Measurements from ENCODE around the gene ZNF473. TPM values are rescaled to one million over a fixed set of nuclear protein-coding genes. Genes with fewer than 3 reads are reported as not detected.

The ZNF473 gene
- total RNA-seq, 1 donor from 2014 or later: 16.1 TPM

DNA sequence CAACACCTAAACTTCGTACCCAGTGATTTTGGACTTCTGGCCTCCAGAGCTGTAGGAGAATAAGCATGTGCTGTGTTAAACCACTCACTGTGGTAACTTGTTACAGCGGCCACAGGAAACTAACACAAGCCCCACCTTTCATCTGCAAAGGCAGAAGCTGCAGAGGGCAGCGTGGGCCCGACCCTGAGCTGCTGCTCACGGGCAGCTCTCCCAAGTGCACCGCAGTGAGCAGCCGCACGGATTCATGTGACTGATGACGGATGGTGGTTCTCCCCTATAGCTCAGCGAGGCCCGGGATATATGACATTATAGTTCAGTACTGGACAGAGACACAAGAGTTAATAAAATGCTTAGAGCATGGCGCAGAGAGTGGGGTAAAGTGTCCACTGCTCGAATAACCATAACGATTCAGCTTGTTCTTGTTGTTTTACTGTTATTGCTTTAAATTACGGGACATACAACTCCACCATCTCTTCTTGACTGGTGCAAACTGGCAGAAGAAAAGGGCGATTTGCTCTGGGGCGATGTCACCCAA lies 22.5 kb upstream of the ZNF473 start:
- no peak for DNase-seq (ENCODE audit: low read depth)

DNA sequence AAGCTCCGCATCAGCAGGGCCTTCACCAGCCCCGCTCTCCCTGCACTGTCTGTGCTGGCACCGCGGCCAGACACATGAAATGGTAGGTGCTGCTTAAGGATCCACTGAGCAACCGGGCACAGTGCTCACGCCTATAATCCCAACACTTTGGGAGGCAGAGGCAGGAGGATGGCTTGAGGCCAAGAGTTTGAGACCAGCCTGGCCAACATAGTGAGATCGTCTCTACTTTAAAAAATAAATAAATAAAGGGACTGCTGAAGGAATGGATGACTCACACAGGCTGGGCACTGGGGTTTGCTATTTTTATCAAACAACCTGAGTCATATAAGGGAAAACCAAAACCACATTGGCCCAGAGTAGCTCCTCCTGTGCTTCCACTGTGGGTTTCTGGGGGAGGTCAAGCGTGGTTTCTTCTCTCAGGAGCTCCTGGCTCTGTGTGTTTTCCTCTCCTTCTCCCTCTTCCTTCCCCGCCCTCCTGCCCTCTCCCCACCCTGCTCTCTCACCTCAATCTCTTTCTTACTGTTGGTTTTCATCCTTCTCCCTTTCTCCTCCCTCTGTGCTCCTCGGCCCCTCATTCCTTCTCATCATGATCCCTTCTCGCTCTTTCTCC lies 21.9 kb upstream of the ZNF473 start:
- DNase-seq (ENCODE audit: low read depth): peak; percentile 99

DNA sequence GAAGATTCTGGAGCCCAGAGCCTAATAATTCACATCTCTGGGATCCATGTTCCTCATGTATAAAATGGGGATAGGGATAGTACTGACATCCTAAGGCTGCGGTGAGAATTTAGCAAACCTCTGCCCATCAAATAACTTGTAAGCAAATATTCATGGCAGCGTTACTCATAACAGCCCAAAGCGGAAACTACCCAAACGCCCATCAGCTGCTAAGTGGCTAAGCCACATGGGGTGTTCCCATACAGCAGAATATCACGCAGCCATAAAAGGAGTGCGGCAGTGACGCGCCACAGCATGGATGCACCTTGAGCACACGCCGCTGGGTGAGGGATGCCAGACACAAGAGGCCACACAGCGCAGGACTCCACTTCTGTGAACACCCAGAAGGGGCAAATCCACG lies 20.4 kb upstream of the ZNF473 start:
- no peak for DNase-seq (ENCODE audit: low read depth)

DNA sequence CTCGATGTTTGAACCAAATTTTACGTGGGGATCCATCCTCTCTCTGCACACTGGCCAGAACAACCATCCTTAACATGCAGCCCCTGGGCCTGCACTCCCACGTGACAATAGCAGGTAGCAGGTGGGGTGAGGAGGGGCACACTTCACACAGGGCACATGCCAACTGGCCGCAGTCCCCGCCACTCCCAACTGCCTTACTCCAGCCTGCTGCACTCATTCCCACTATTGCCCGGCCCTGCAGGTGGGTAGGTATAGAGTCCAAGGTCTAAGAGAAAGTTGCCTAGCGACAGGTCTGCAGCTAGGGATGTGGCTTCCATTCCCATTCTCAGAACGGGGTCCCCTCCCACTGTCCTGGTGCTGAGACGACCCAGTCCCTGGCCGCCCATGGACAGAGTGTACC lies 18.6 kb upstream of the ZNF473 start:
- no peak for DNase-seq (ENCODE audit: low read depth)

DNA sequence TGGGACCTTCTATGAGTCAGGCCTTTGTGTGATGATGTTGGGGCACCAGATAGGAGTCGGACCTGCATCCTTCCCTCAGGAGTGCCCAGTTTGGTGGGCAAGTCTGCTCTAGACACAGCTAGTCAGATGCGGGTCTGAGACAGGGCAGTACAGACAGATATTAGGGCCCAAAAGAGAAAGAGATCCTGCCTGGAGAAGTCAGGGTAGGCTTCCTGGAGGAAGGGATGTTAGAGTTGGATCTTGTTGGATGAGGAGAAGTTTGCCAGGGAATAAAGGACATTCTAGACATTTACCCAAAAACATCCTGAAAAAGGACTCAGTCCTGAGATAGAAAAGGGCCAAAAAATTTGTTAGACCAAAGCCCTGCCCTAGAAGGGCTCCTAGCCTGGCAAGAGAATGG lies 17.9 kb upstream of the ZNF473 start:
- no peak for DNase-seq (ENCODE audit: low read depth)

DNA sequence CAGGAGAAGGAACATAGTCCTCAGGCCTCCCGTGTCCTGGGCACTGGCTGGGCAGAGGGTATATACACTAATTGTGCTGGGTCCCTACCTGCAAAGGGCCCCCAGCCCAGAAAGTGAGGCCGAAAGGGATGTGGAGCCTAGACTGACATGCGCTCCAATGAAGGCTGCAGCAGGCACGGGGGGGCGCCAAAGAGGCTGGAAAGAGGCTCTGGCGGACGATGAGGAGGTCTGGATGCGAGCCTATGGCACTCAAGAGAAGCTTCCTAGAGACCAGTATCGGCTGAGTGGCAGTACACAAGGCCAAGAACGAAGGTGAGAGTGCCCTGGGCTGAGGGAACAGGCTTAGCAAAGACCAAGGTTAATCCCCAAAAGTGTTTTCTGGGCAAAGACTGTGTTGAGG lies 17.3 kb upstream of the ZNF473 start:
- DNase-seq (ENCODE audit: low read depth): no peak

DNA sequence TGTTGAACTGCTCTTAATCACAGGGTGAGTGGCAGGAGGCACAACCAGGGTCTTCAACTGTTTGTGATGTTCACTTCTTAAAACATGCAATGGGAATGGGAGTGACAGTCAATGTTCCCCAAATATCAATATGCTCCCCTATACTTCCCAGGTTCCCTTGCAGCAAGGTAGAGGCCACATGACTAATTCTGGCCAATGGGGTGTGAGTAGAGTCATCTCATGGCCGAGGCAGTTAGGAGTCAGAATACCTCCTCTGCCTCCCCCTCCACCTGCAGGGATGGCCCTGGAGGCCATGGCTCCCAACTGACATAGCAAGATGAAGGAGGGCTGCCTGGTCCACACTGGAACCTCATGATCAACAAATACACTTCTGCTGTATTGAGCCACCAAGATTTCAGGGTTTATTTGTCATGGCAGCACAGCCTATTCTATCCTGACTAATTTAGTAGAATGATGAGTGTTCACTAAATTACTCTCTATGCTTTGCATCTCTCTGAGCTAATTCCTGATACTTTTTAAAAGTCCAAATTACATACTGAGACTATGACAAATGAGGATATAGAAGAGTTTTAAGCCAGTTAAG lies 9.5 kb upstream of the ZNF473 start:
- no peak for DNase-seq (ENCODE audit: low read depth)

DNA sequence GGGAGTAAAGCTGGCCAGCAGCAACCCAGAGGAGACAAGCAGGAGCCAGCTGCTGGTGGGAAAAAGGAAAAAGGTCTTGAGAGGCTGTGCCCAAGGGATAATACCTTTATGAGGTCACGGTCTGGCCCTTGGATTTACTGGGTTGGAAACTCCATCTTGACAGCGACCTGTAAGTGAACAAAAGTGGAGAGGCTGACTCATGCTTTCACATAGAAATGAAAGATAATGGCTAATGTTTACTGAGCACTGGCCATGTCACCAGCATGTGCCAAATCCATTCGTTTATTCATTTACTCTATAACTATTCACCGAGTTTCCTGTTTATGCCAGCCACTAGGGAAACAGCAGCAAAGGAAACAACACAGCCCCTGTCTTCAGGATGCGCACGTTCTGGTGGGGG lies 5.3 kb upstream of the ZNF473 start:
- DNase-seq (ENCODE audit: low read depth): peak; percentile 93

DNA sequence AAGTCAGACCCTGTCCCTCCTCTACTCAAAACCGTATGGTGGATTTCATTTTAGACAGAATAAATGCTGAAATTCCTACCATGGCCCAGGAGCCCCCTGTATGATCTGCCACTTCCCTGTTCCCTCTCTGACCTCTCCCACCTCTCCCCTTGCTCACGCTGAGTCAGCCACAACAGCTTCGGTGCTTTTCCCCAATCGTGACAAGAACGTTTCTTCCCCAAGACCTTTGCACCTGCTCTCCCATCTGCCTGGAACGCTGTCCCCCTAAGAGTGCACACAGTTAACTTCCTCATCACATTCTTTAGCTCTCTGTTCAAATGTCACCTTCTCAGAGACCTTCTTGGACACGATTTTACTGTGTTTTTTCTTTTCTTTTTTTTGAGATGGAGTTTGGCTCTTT lies 3.0 kb upstream of the ZNF473 start:
- DNase-seq (ENCODE audit: low read depth): peak; percentile 21

DNA sequence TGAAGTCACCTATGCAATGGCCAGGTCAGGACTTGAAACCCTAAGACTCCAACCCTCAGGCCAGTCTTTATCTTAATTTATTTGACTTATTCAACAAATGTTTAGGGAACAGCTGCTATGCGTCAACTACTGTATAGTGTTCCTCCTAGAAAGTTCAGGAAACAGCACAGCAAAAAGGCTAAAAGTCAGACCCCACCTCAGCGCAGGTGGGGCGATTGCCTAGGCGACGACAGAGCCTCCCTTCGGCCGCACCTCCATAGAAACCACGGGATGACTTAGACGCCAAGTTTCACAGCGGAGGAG lies 1.1 kb upstream of the ZNF473 start:
- peak; percentile 39 for DNase-seq (ENCODE audit: low read depth)

DNA sequence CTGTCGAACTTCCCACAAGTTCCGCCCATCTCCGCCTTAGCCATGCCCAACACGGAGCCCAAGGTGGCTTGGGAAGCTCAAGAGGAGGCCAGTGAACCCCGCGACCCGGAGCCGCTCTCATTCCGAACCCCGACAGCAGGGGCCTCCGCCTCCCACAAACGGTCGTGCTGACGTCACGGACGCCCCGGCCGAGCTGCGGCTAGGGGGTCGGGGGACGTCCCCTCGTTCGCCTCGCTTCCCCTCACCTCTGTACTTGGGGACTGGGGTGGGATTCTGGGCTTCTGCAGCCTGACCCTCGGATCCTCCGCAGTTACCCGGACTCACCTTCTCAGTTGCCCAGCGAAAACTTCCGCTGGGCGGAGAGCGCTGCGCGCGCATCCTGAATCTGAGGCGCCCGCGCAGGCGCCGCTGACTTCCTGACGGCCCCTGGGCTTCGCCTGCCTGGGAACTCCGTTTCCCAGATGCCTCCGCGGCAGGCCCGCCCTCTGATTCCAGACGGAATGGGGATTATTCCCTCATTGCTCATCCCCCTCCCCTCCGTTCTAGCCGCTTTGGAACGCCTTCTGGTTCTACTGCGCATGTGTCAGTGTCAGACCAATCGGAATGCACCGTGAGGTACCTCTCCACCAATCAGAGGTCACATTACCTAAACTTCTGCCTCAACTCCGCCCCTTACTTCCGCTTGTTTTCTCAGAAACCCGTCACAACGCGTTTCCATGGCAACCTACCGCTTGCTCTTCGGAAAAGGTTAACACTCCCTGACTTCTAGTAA lies 597 bp upstream of the ZNF473 start, which contains the start of gene VRK3:
Gene VRK3, minus strand, starts transcription at position 351 of the 772 bp plus-strand sequence. CDS start 9,210 bp downstream, outside the sequence.
- DNase-seq (ENCODE audit: low read depth): peak; percentile 100

DNA sequence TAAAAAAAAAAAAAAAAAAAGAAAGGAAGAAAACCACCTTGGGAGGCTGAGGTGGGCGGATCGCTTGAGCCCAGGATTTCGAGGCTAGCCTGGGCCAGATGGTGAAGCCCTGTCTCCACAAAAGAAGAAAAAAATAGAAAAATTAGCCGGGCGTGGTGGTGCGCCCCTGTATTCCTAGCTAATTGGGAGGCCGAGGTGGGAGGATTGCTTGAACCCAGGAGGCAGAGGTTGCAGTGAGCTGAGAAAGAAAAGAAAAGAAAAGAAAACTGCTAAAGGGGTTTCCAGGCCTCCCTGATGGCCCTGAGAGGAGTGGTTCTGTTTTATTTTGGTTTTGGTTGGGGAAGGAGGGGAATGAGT lies 723 bp downstream of the ZNF473 start:
- no peak for DNase-seq (ENCODE audit: low read depth)

DNA sequence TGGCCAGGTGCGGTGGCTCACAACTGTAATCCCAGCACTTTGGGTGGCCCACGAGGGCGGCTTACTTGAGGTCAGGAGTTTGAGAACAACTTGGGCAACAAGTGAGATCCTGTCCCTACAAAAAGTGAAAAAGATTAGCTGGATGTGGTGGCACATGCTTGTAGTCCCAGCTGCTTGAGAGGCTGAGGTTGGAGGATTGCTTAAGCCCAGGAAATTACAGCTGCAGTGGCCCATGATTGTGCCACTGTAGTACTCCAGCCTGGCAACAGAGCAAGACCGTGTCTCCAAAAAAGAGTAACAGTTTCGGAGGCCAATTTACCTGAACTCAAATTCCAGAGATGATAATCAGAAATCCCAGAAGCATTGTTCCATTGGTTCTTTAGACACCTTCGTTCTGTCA lies 4.4 kb downstream of the ZNF473 start:
- DNase-seq (ENCODE audit: low read depth): no peak

DNA sequence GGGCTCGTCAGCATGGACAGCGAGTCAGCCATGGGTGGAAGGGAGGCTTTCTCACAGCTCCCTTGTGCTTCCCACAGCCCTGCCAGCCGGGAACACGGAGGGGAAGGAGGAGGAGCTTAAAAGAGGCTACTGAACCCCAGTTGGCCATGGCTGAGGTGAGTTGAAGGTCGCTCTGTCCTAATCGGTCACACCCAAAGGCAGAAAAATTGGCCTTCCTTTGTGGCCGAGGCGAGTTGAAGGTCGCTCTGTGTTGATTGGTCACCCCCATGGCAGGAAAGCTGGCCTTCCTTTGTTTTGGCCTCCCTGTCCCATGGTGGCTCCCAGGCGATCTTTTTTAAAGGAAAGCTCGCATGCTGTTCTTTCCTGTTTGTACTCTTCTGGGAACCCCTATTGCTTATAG lies 5.1 kb downstream of the ZNF473 start:
- no peak for DNase-seq (ENCODE audit: low read depth)

DNA sequence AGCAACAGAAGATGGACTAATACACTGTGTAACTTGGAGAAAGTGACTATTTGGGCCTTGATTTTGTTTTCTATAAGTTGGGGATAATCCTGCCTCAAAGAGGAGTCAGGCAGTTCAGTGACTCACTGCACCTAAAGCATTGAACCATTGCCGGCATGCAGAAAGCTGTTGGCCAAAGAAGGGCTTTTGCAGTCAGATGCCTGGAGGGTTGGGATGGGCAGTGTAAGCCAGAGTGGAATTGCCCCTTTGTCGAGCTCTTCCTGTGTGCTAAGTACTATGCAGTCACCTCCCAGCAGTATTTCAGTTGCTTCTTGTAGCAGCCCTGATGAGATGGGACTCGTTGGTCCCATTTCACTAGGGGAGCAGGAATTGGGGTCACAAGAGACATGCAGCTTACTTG lies 11.1 kb downstream of the ZNF473 start:
- peak; percentile 39 for DNase-seq (ENCODE audit: low read depth)

DNA sequence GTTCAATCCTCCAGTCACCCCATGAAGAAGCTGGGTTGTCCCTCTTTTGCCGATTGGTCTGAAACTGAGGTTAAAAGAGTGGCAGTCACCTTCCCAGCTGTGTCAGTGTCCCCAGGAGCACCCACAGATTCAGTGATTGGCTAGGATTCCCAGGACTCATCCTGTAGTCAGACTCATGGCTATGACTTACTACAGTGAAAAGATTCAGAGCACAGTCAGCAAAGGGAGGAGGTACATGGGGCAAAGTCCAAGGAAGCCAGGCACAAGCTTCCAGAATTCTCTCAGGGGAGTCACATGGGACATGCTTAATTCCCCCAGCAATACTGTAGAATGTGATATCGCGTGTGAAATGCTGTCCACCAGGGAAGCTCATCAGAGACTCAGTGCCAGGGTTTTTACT lies 14.2 kb downstream of the ZNF473 start:
- DNase-seq (ENCODE audit: low read depth): peak; percentile 7

DNA sequence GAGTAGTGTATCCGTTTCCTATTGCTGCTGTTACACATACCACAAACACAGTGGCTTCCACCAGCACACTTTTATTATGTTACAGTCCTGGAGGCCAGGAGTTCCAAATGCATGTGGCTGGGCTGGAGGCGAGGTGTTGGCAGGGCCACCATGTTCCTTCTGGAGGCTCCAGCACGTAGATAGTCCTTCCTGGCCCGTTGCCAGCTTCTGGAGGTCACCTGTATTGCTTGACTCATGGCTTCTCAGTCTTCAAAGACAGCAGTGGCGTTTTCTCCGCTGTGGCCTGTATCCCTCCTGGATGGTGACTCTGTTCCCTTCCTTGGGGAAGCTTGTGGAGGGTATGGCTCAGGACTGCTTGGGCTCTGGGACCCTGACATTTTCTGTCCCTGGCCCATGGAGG lies 15.2 kb downstream of the ZNF473 start:
- no peak for DNase-seq (ENCODE audit: low read depth)

DNA sequence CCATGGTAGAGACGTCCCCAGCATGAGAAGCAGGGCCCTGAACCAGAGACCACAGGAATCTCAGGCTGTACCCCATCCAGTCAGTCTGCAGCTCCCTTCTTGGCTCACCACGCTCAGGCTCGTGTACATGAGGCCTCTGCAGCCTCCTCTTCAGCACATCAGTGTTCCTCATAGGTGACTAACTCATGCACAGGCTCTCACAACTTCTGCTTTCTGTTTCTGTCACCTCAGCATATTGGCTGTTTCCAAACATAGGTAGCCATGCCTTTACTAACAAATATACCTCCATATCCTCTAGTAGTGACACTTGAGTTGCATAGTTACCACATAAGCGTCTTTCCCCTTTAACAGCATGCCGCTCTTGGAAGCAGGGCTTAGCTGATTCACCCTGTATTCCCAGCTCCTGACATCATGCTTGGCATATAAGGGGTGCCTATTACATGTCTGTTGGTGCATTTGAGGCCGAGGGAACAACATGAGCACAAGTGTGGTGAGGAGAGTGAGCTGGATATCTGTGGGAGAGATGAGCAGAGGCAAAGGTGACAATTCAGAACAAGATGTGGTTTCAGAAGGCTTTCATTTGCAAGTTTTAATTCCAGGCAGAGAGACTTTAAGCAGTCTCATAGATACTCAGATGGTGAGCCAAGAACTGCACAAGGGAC lies 16.7 kb downstream of the ZNF473 start:
- no peak for DNase-seq (ENCODE audit: low read depth)

DNA sequence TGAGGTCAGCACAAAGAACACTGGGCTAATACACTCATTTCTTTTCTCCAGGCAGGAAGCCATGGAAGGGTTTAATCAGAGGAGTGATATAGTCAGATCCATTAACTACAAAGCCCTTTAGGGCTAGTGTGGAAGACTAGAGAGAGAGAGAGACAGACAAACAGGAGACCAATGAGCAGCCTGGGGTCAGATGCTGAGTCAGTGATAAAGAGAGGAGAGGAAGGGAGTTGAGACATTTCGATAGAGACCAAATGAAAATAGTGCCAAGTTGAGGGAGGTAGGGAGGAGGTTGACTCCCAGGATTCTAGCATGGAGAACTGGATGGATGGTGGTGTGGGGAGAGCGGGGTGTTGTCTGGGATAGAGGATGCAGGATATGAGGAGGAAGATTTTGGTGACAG lies 18.2 kb downstream of the ZNF473 start:
- no peak for DNase-seq (ENCODE audit: low read depth)

DNA sequence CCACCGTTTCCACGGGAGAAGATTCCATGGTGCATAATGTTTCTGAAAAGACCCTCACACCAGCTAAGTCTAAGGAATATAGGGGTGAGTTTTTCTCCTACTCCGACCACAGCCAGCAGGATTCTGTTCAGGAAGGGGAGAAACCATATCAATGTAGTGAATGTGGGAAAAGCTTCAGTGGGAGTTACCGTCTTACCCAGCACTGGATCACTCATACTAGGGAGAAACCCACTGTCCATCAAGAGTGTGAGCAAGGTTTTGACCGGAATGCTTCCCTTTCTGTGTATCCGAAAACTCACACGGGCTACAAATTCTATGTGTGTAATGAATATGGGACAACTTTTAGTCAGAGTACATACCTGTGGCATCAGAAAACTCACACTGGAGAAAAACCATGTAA lies 19.1 kb downstream of the ZNF473 start:
- DNase-seq (ENCODE audit: low read depth): no peak

DNA sequence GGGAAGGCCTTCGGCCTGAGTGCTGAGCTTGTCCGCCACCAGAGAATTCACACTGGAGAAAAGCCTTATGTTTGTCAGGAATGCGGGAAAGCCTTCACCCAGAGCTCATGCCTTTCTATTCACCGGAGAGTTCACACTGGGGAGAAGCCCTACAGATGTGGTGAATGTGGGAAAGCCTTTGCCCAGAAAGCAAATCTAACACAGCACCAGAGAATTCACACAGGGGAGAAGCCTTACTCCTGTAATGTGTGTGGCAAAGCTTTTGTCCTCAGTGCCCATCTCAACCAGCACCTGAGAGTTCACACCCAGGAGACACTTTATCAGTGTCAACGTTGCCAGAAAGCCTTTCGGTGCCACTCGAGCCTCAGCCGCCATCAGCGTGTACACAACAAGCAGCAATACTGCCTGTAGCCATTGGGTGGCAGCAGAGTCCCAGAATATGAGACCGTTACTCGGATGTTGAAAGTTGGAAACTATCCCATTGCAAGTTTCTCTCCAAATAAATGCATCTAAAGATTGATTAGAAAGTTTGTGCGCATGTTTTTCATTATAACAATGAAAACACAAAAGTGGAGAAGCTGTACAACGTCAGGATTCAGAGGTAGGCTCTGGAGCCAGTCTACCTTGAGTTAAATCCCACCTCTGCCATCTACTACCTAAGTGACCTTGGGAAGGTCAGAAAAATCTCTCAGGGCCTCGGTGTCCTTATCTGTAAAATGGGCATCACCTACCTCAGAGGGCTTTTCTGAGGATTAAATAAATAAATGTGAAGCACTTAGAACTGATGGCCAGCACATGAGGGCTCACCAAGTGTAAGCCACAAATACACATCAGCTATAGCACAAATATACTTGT lies 21.1 kb downstream of the ZNF473 start:
- DNase-seq (ENCODE audit: low read depth): no peak

DNA sequence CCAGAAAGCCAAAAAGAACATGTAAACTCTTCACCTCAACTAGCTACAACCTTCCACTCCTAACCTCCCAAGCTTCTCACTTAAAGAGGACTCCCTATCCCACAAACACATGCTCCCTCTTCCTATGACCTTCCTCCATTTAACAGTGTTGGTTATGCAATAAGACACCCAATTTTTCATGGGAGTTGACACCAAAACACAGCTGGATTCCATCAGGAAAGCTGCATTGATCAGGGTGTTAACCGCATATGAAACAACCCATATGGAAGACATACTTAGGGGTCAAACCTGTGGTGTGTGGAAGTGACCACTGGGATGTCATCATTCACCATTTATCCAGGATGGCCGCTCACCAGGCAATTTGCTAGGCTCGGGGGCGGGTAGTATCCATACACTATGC lies 21.9 kb downstream of the ZNF473 start:
- no peak for DNase-seq (ENCODE audit: low read depth)

Data from renal cortical epithelial cell (primary cell).